Vagina (tissue), 2 donors: ENCODE measurements around the gene GNG4.

Experiments used
- POLR2A ChIP-seq, 2 donors: fragments of 450-650 bp; IDR thresholded peaks; one replicate each; pipeline ENCODE4 v1.6.1; 2017; ENCODE audit warnings: antibody characterized with exemption in 2 of 2, mild to moderate bottlenecking in 2 of 2, moderate library complexity in 2 of 2
- POLR2AphosphoS5 ChIP-seq, 2 donors: sonication (generic); formaldehyde crosslinking; IDR thresholded peaks; one replicate each; pipeline ENCODE4 v1.9.0; 2017; ENCODE audit warnings: antibody characterized with exemption in 2 of 2, mild to moderate bottlenecking in 2 of 2, low read depth in 1 of 2; ENCODE audit not compliant: insufficient read depth in 1 of 2
- TF ChIP-seq, protein P1 (sequence below), 3 experiments: fragments of 450-650 bp in 2 of 3; fragments of 200-600 bp in 1 of 3; sonication (generic) in 1 of 3; IDR thresholded peaks; one replicate each; pipeline ENCODE4 v1.5.1; 2017 to 2019; ENCODE audit warnings: antibody characterized with exemption in 3 of 3, mild to moderate bottlenecking in 2 of 3, moderate library complexity in 2 of 3

DNA sequence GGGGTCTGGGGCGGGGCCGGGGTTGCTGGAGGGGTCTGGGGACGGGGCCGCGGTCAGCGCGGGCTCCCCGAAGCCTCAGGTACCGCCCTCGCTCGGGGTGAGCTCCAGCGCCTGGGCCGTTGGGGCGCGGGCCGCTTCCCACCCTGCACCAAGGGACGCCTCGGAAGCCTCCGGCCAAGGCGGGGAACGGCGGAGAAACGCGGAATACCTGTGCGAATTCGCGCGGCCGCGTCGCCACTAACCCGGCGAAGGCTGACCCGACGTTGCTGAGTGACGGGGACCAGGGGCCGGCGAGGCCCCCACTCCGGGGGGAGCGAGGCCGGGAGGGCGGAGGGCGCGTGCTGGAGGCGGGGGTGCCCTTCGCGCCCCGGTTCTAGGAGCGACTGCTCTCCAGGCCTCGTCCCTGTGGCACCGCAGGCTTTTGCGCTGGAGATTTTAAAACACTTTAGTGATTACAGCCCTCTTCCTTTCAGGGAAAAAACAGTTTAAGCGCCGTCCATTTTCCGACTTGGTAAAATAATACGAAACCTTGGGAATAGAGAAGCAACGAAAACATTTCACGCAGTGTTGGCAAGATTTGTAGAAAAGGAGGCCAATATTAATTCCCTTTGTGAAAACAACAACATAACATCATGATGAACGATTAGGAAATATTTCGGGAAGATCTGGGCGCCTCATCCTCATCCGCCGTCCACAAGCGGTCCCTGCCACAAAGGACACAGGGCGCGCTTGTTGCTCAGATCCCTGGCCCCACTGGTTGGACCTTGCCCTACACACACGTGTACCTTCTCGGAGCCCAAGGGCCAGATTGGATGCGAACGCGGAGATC lies 971 bp upstream of the GNG4 start:
- TF ChIP-seq, protein P1, sequence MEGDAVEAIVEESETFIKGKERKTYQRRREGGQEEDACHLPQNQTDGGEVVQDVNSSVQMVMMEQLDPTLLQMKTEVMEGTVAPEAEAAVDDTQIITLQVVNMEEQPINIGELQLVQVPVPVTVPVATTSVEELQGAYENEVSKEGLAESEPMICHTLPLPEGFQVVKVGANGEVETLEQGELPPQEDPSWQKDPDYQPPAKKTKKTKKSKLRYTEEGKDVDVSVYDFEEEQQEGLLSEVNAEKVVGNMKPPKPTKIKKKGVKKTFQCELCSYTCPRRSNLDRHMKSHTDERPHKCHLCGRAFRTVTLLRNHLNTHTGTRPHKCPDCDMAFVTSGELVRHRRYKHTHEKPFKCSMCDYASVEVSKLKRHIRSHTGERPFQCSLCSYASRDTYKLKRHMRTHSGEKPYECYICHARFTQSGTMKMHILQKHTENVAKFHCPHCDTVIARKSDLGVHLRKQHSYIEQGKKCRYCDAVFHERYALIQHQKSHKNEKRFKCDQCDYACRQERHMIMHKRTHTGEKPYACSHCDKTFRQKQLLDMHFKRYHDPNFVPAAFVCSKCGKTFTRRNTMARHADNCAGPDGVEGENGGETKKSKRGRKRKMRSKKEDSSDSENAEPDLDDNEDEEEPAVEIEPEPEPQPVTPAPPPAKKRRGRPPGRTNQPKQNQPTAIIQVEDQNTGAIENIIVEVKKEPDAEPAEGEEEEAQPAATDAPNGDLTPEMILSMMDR (IDR thresholded peaks at IDR 0.05): no peak
- TF ChIP-seq POLR2A (IDR thresholded peaks at IDR 0.05) (no peak), POLR2AphosphoS5 (IDR thresholded peaks at IDR 0.05; ENCODE audit: insufficient read depth in 1 of 2, low read depth in 1 of 2) (no peak)
